Gastrocnemius medialis (tissue), 4 donors: ENCODE data around the gene TRPC3. TPM values are rescaled to one million over a fixed set of nuclear protein-coding genes. Genes with fewer than 3 reads are reported as not detected.

ENCODE experiments used
- ATAC-seq, 2 donors: fragments of 150-250 bp; one replicate each; pipeline ENCODE4 v1.9.1; 2016
- DNase-seq, 2 donors: peaks; one replicate each; pipeline ENCODE4 v3.0.0-alpha.2; 2019
- H3K27ac ChIP-seq, 4 donors: fragments of 200-600 bp; sonication (generic); 1 replicate in 1 of 4; 2 replicates in 3 of 4; pipeline ENCODE4 v1.5.1; 2016 to 2018; ENCODE audit warnings: mild to moderate bottlenecking in 2 of 4, moderate library complexity in 1 of 4
- H3K27me3 ChIP-seq, 3 donors: fragments of 200-600 bp; sonication (generic) in 2 of 3; 1 replicate in 1 of 3; 2 replicates in 2 of 3; pipeline versions ENCODE4 v1.5.1 to v1.6.0; 2016 to 2019; ENCODE audit warnings: mild to moderate bottlenecking in 1 of 3, moderate library complexity in 1 of 3
- H3K36me3 ChIP-seq, 2 donors: fragments of 200-600 bp; sonication (generic) in 1 of 2; one replicate each; pipeline ENCODE4 v1.5.1; 2017 to 2018
- H3K4me1 ChIP-seq, 2 donors: fragments of 200-600 bp; sonication (generic) in 1 of 2; one replicate each; pipeline ENCODE4 v1.5.1; 2016 to 2017; ENCODE audit warnings: mild to moderate bottlenecking in 2 of 2
- H3K4me3 ChIP-seq, 4 donors: fragments of 200-600 bp; sonication (generic) in 3 of 4; 1 replicate in 1 of 4; 2 replicates in 3 of 4; pipeline ENCODE4 v1.5.1; 2016 to 2019; ENCODE audit warnings: mild to moderate bottlenecking in 2 of 4
- H3K9me3 ChIP-seq, 3 donors: fragments of 200-600 bp; sonication (generic) in 2 of 3; 1 replicate in 1 of 3; 2 replicates in 2 of 3; pipeline ENCODE4 v1.5.1; 2016 to 2019
- CTCF ChIP-seq, 5 experiments: fragments of 450-650 bp in 3 of 5; fragments of 200-600 bp in 2 of 5; sonication (generic) in 2 of 5; IDR thresholded peaks in 4 of 5; conservative IDR thresholded peaks in 1 of 5; 1 replicate in 4 of 5; 2 replicates in 1 of 5; pipeline ENCODE4 v1.5.1; 2016 to 2019; ENCODE audit warnings: antibody characterized with exemption in 5 of 5, mild to moderate bottlenecking in 3 of 5, moderate library complexity in 3 of 5
- POLR2A ChIP-seq, 2 donors: fragments of 450-650 bp; IDR thresholded peaks; one replicate each; pipeline ENCODE4 v1.6.1; 2017; ENCODE audit warnings: antibody characterized with exemption in 2 of 2, mild to moderate bottlenecking in 2 of 2, moderate library complexity in 2 of 2
- in situ Hi-C, 4 donors: fragments of 200-750 bp; cut with MboI; loops; one replicate each; pipeline versions ENCODE4 v1.15.0 to v1.8.0; 2017; ENCODE audit warnings: low sequenced_read_pairs in 4 of 4
- intact Hi-C: fragments of 100-400 bp; cut with DNase I; formaldehyde crosslinking; loops from one replicate; pipeline ENCODE4 v1.15.1; 2023; ENCODE audit warnings: low total_unique reads
- total RNA-seq, 4 donors: library from RNA; depleted of rRNA; stranded (reverse); fragments of >200 nt; gene quantifications; one replicate each; pipeline versions ENCODE4 v1.1.0 to v1.2.3, GENCODE V29; 2016

Gene TRPC3
- total RNA-seq, 4 donors from 2014 or later, result 0.09 TPM; not detected in 3

DNA sequence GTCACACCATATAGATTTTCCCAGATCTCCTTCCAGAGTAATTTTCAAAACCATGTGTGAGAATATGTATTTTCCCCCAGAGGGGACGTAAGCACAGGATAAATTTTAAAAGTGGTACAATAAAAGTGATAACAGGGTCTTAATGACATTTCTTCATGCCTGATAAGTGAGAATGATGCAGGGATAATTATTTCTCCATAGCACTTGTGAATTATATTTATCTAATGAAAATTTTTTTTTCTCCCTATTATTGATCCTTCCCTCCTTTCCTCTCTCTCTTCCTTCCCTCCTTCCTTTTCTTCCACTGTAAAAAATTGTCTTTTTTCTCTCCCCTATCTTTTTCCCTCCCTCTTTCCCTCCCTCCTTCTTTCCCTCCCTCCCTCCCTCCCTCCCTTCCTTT is 17.0 kb upstream of the TRPC3 start:
- intact Hi-C loops, result no loop called here
- in situ Hi-C loops, result no loop called here
- ATAC-seq, result no peak

DNA sequence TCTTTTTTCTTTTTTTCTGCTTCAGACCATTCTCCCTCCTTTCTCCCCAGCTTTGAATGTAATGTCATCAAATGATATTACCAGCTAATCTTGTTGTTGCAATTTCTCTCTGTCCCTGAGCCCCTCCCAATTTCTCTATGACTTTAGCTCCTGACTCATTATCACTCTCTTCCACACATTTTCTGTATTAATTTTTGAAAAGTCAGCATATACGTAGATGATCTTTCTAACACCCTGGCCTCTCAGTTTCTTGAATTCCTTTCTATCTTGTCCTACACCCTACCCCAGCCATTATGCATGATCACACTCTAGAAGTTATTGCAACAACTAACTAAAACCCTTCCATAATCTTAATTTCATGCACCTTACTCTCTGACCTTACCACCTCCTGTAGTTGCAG is 13.1 kb upstream of the TRPC3 start:
- Histone ChIP-seq H3K9me3 (no peaks in the 10 kb centered on the region), H3K27ac (no peak overlapping the region), H3K36me3 (no peaks in the 10 kb centered on the region), H3K27me3 (no peaks in the 10 kb centered on the region), H3K4me3 (no peak overlapping the region), H3K4me1 (no peaks in the 10 kb centered on the region)
- intact Hi-C loops, result no loop called here
- TF ChIP-seq CTCF (IDR thresholded peaks at IDR 0.05 in 4 of 5, conservative IDR thresholded peaks at IDR 0.05 in 1 of 5), result no peak
- no peak for TF ChIP-seq POLR2A (IDR thresholded peaks at IDR 0.05)
- DNase-seq, result no peak
- ATAC-seq, result no peak
- in situ Hi-C loops, result no loop called here

More for the DNA sequence above, 17.0 kb upstream of the TRPC3 start:
- H3K4me3 ChIP-seq, result no peak overlapping the region
- no peak overlapping the region for H3K27ac ChIP-seq
- no peaks in the 10 kb centered on the region for H3K36me3 ChIP-seq
- no peak for TF ChIP-seq POLR2A (IDR thresholded peaks at IDR 0.05)
- no peak for TF ChIP-seq CTCF (IDR thresholded peaks at IDR 0.05 in 4 of 5, conservative IDR thresholded peaks at IDR 0.05 in 1 of 5)
- H3K4me1 ChIP-seq, result no peaks in the 10 kb centered on the region
- DNase-seq, result no peak
- no peaks in the 10 kb centered on the region for H3K27me3 ChIP-seq
- no peaks in the 10 kb centered on the region for H3K9me3 ChIP-seq

DNA sequence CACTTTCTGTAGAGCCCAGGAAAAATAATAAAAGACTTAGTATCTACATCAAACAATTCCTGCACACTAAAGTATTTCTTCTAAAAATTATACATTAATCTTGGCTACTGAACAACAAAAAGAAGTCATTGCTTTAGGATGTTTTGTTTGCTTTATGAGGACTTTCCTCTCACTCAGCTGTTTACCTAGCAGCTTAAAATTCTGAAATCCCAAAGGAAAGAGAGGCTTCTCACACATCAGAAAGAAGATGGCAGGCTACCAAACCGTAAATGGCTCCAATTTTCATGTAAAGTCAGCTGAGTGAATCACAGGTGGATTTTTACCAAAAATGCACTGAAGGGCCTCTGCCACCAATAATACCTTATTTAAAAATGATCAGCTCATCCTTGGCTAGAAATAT is 9.0 kb upstream of the TRPC3 start:
- no peak for TF ChIP-seq CTCF (IDR thresholded peaks at IDR 0.05 in 4 of 5, conservative IDR thresholded peaks at IDR 0.05 in 1 of 5)
- no peak for TF ChIP-seq POLR2A (IDR thresholded peaks at IDR 0.05)
- in situ Hi-C loops, result no loop called here
- H3K4me3 ChIP-seq, result no peak overlapping the region
- H3K27me3 ChIP-seq, result no peaks in the 10 kb centered on the region
- H3K9me3 ChIP-seq, result no peaks in the 10 kb centered on the region
- H3K27ac ChIP-seq, result no peak overlapping the region
- H3K36me3 ChIP-seq, result no peaks in the 10 kb centered on the region
- intact Hi-C loops, result no loop called here
- ATAC-seq (no peak), DNase-seq (no peak)
- H3K4me1 ChIP-seq, result no peaks in the 10 kb centered on the region

GRCh38 chr4:121958777-121959176 is 6.9 kb upstream of the TRPC3 start:
- DNase-seq (no peak), ATAC-seq (no peak)
- in situ Hi-C loops, result no loop called here
- Histone ChIP-seq H3K36me3 (no peaks in the 10 kb centered on the region), H3K4me3 (no peak overlapping the region), H3K27me3 (no peaks in the 10 kb centered on the region), H3K27ac (no peak overlapping the region), H3K4me1 (no peaks in the 10 kb centered on the region), H3K9me3 (no peaks in the 10 kb centered on the region)
- intact Hi-C loops, result no loop called here
- TF ChIP-seq POLR2A (IDR thresholded peaks at IDR 0.05), result no peak

- TF ChIP-seq CTCF (IDR thresholded peaks at IDR 0.05 in 4 of 5, conservative IDR thresholded peaks at IDR 0.05 in 1 of 5) (no peak), POLR2A (IDR thresholded peaks at IDR 0.05) (no peak)
- intact Hi-C loops (no loop called here), in situ Hi-C loops (no loop called here)
- Histone ChIP-seq H3K27ac (no peak overlapping the region), H3K36me3 (no peaks in the 10 kb centered on the region), H3K4me3 (no peak overlapping the region), H3K27me3 (peaks cover 3 to 9% (median 4%) of the 10 kb centered on the region in 3 donors), H3K9me3 (no peaks in the 10 kb centered on the region), H3K4me1 (no peaks in the 10 kb centered on the region)
- DNase-seq (no peak), ATAC-seq (no peak)
These were observed 5.4 kb upstream of the TRPC3 start for GRCh38 chr4:121957266-121957665.
